ENCODE results near the gene LHFPL6. TPM values are rescaled to one million over a fixed set of nuclear protein-coding genes. Genes with fewer than 3 reads are reported as not detected.

LHFPL6 gene
- total RNA-seq, 3 donors from 2014 or later: 4.9 to 26.1 (median 8.3) TPM

- TF ChIP-seq CTCF (IDR thresholded peaks at IDR 0.05): no peak
- Histone ChIP-seq H3K4me1 (ENCODE audit: low read depth) (no peaks in the 10 kb centered on the region), H3K9me3 (no peaks in the 10 kb centered on the region), H3K36me3 (ENCODE audit: low read depth) (no peaks in the 10 kb centered on the region), H3K4me3 (no peak overlapping the region)
- no peak for DNase-seq
- intact Hi-C loops (cut with DNase I, micrococcal nuclease): no loop called here
- ATAC-seq: no peak
These were observed 133.3 kb downstream of the LHFPL6 start for GRCh38 chr13:39469676-39470075.

- intact Hi-C loops (cut with DNase I, micrococcal nuclease): no loop called here
- no peaks in the 10 kb centered on the region for H3K9me3 ChIP-seq
- ATAC-seq: no peak
- no peak overlapping the region for H3K4me3 ChIP-seq
- no peak for TF ChIP-seq CTCF (IDR thresholded peaks at IDR 0.05)
- no peaks in the 10 kb centered on the region for H3K36me3 ChIP-seq (ENCODE audit: low read depth)
- no peak for DNase-seq
- H3K4me1 ChIP-seq (ENCODE audit: low read depth): no peaks in the 10 kb centered on the region
These were observed 134.7 kb downstream of the LHFPL6 start for GRCh38 chr13:39468306-39468705.

GRCh38 chr13:39463611-39464010, 139.4 kb downstream of the LHFPL6 start:
- intact Hi-C loops (cut with DNase I, micrococcal nuclease): no loop called here
- no peak for TF ChIP-seq CTCF (IDR thresholded peaks at IDR 0.05)
- Histone ChIP-seq H3K9me3 (no peaks in the 10 kb centered on the region), H3K4me3 (no peak overlapping the region), H3K4me1 (ENCODE audit: low read depth) (no peaks in the 10 kb centered on the region), H3K36me3 (ENCODE audit: low read depth) (no peaks in the 10 kb centered on the region)
- ATAC-seq (no peak), DNase-seq (no peak)

- Histone ChIP-seq H3K4me1 (ENCODE audit: low read depth) (no peaks in the 10 kb centered on the region), H3K4me3 (no peak overlapping the region), H3K36me3 (ENCODE audit: low read depth) (no peaks in the 10 kb centered on the region), H3K9me3 (no peaks in the 10 kb centered on the region)
- ATAC-seq: no peak
- intact Hi-C loops (cut with DNase I, micrococcal nuclease): no loop called here
- TF ChIP-seq CTCF (IDR thresholded peaks at IDR 0.05): no peak
- DNase-seq: no peak
These were observed 140.1 kb downstream of the LHFPL6 start for GRCh38 chr13:39462906-39463305.

GRCh38 chr13:39462428-39462827, 140.6 kb downstream of the LHFPL6 start:
- Histone ChIP-seq H3K4me3 (no peak overlapping the region), H3K9me3 (no peaks in the 10 kb centered on the region), H3K4me1 (ENCODE audit: low read depth) (no peaks in the 10 kb centered on the region), H3K36me3 (ENCODE audit: low read depth) (no peaks in the 10 kb centered on the region)
- TF ChIP-seq CTCF (IDR thresholded peaks at IDR 0.05): no peak
- ATAC-seq (no peak), DNase-seq (no peak)
- intact Hi-C loops (cut with DNase I, micrococcal nuclease): no loop called here

GRCh38 chr13:39461685-39462266, 141.2 kb downstream of the LHFPL6 start:
- no peak for TF ChIP-seq CTCF (IDR thresholded peaks at IDR 0.05)
- Histone ChIP-seq H3K36me3 (ENCODE audit: low read depth) (no peaks in the 10 kb centered on the region), H3K9me3 (no peaks in the 10 kb centered on the region), H3K4me1 (ENCODE audit: low read depth) (no peaks in the 10 kb centered on the region), H3K4me3 (no peak overlapping the region)
- intact Hi-C loops (cut with DNase I, micrococcal nuclease): no loop called here
- no peak for DNase-seq
- ATAC-seq: no peak
